Measurements from ENCODE around the gene CEBPA.

GRCh38 chr19:33269016-33269415, 33.3 kb downstream of the CEBPA start:
- no peak for TF ChIP-seq EP300 (IDR thresholded peaks at IDR 0.05)
- no peak for TF ChIP-seq CTCF (IDR thresholded peaks at IDR 0.05)
